PC-3 (cell line): Measurements from ENCODE around the gene CYP27B1.

Source experiments
- EZH2 ChIP-seq: fragments of 300-600 bp; sonication (generic); IDR thresholded peaks from one replicate; pipeline ENCODE4 v1.6.1; 2017; ENCODE audit warnings: antibody characterized with exemption, mild to moderate bottlenecking, low read length; ENCODE audit not compliant: unreplicated experiment
- TF ChIP-seq, protein P1 (sequence below): fragments of 300-600 bp; sonication (generic); conservative IDR thresholded peaks from 2 replicates; pipeline ENCODE4 v1.5.1; 2017; ENCODE audit warnings: antibody characterized with exemption, low read depth, mild to moderate bottlenecking, low read length

DNA sequence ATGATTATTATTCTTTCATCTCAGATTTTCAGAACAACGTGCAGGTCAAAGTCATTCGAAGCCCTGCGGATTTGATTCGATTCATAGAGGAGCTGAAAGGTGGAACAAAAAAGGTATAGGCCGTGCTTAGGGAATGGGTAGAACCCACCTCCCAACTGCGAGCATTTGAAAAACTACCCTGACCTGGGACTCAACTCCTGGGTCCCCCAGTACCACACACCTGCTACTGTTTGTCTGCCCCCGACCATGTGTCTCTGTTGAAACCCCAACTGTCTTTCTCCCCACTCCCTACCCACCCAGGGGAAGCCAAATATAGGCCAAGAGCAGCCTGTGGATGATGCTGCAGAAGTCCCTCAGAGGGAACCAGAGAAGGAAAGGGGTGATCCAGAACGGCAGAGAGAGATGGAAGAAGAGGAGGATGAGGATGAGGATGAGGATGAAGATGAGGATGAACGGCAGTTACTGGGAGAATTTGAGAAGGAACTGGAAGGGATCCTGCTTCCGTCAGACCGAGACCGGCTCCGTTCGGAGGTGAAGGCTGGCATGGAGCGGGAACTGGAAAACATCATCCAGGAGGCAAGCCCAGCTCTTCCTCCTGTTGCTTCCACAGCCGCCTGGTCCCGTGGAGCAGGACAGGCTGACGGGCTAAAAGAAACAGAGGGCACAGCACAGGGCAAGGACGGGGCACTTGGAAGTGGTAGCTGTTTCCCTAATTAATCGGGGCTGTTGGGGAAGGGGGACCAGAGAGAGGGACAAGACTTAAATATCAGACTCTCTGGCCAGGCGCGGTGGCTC, 48.8 kb downstream of the CYP27B1 start:
- TF ChIP-seq, protein P1, sequence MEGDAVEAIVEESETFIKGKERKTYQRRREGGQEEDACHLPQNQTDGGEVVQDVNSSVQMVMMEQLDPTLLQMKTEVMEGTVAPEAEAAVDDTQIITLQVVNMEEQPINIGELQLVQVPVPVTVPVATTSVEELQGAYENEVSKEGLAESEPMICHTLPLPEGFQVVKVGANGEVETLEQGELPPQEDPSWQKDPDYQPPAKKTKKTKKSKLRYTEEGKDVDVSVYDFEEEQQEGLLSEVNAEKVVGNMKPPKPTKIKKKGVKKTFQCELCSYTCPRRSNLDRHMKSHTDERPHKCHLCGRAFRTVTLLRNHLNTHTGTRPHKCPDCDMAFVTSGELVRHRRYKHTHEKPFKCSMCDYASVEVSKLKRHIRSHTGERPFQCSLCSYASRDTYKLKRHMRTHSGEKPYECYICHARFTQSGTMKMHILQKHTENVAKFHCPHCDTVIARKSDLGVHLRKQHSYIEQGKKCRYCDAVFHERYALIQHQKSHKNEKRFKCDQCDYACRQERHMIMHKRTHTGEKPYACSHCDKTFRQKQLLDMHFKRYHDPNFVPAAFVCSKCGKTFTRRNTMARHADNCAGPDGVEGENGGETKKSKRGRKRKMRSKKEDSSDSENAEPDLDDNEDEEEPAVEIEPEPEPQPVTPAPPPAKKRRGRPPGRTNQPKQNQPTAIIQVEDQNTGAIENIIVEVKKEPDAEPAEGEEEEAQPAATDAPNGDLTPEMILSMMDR, result no peak
- no peak for TF ChIP-seq EZH2
